Measurements from ENCODE around the gene ARG2.
A peak's percentile ranks its signal among the peaks of the same experiment; 100 is the strongest.

Gene ARG2

DNA sequence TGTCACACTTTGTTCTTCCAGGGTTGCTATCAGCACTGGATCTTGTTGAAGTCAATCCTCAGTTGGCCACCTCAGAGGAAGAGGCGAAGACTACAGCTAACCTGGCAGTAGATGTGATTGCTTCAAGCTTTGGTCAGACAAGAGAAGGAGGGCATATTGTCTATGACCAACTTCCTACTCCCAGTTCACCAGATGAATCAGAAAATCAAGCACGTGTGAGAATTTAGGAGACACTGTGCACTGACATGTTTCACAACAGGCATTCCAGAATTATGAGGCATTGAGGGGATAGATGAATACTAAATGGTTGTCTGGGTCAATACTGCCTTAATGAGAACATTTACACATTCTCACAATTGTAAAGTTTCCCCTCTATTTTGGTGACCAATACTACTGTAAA, 31.0 kb downstream of the ARG2 start:
- Histone ChIP-seq H3K27me3 (replicated peaks; ENCODE audit: control insufficient read depth, insufficient read depth, low read length, poor library complexity, severe bottlenecking) (no peaks in the 10 kb centered on the region), H3K27ac (ENCODE audit: insufficient read depth, low read length, poor library complexity, severe bottlenecking) (no peak overlapping the region), H3K36me3 (ENCODE audit: control insufficient read depth, insufficient read depth, low read length) (peaks cover 58% of the 10 kb centered on the region), H3K9me3 (ENCODE audit: control insufficient read depth, low read length) (no peaks in the 10 kb centered on the region), H3K4me3 (ENCODE audit: insufficient read depth, low read depth, low read length, poor library complexity, severe bottlenecking) (no peak overlapping the region), H3K4me1 (ENCODE audit: control insufficient read depth, insufficient read depth, low read length, poor library complexity, severe bottlenecking) (no peaks in the 10 kb centered on the region)
- DNase-seq: no peak

DNA sequence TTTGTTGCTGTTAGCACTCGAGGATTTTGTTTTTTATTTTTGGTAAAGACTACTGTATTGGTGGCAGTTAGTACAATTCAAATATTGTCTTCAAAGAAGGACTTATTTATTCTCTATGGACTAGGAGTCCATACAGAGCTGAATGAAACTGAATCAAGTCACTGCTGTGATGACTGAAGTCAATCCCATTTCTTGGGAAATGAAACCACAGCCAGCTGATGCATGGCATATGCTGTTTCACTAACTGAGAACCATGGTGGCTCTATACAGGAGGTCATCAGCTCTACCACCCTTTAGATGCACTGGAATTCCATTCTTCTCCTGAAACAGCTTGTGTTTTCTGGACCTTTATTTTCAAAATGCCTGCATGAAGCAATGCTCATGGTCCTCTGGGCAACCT, 32.5 kb downstream of the ARG2 start:
- Histone ChIP-seq H3K4me3 (ENCODE audit: insufficient read depth, low read depth, low read length, poor library complexity, severe bottlenecking) (no peak overlapping the region), H3K27ac (ENCODE audit: insufficient read depth, low read length, poor library complexity, severe bottlenecking) (no peak overlapping the region), H3K9me3 (ENCODE audit: control insufficient read depth, low read length) (no peaks in the 10 kb centered on the region), H3K36me3 (ENCODE audit: control insufficient read depth, insufficient read depth, low read length) (peaks cover 71% of the 10 kb centered on the region), H3K27me3 (replicated peaks; ENCODE audit: control insufficient read depth, insufficient read depth, low read length, poor library complexity, severe bottlenecking) (no peaks in the 10 kb centered on the region), H3K4me1 (ENCODE audit: control insufficient read depth, insufficient read depth, low read length, poor library complexity, severe bottlenecking) (no peaks in the 10 kb centered on the region)
- no peak for DNase-seq

DNA sequence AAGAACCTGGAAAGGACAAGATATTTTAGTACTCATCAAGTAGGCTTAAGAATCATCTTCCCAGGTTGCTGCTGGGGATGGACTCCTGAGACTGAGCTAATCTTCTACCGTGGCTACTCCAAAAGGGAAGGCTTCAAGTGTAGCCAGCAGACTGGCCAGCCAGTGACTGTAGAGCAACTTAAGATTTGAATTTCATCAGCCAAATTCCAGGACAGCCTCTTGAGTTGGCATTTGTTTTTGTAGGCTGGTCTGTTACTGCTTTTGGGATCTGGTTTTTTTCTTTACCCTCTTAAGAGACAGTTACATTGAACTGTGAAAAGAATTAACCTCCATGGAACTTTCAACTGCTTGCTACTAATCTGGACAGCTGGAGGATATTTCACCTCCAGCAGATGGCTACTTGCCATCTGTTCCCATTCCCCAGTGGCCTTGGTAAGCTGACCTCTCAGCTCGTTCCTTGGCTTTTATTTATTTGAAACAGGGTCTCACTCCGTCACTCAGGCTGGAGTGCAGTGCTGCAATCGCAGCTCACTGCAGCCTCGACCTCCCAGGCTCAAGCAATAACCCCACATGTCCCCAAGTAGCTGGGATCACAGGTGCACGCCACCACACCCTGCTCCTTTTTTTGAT, 34.0 kb downstream of the ARG2 start:
- Histone ChIP-seq H3K27ac (ENCODE audit: insufficient read depth, low read length, poor library complexity, severe bottlenecking) (no peak overlapping the region), H3K9me3 (ENCODE audit: control insufficient read depth, low read length) (no peaks in the 10 kb centered on the region)

DNA sequence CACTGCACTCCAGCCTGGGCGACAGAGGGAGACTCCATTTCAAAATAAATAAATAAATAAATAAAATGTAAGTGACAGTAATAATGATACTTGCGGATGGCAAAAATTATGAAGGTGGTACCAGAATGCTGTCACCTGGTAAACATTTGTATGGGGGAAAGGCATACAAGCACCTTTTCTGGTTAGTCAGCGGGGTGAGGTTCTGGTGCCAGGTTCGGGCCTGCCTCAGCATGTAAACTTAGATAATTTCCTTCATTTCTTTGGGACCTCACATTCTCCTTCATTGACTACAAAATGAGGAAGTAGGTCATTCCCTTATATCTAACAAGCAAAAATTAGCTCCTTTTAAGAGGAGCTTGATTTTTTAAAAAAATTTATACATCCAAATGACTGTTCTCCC, 43.9 kb downstream of the ARG2 start:
- Histone ChIP-seq H3K36me3 (ENCODE audit: control insufficient read depth, insufficient read depth, low read length) (peaks cover 4% of the 10 kb centered on the region), H3K4me1 (ENCODE audit: control insufficient read depth, insufficient read depth, low read length, poor library complexity, severe bottlenecking) (peaks cover 5% of the 10 kb centered on the region), H3K4me3 (ENCODE audit: insufficient read depth, low read depth, low read length, poor library complexity, severe bottlenecking) (no peak overlapping the region), H3K9me3 (ENCODE audit: control insufficient read depth, low read length) (no peaks in the 10 kb centered on the region), H3K27me3 (replicated peaks; ENCODE audit: control insufficient read depth, insufficient read depth, low read length, poor library complexity, severe bottlenecking) (no peaks in the 10 kb centered on the region), H3K27ac (ENCODE audit: insufficient read depth, low read length, poor library complexity, severe bottlenecking) (no peak overlapping the region)
- DNase-seq: no peak

More for the DNA sequence above, 34.0 kb downstream of the ARG2 start:
- Histone ChIP-seq H3K27me3 (replicated peaks; ENCODE audit: control insufficient read depth, insufficient read depth, low read length, poor library complexity, severe bottlenecking) (no peaks in the 10 kb centered on the region), H3K4me1 (ENCODE audit: control insufficient read depth, insufficient read depth, low read length, poor library complexity, severe bottlenecking) (no peaks in the 10 kb centered on the region), H3K4me3 (ENCODE audit: insufficient read depth, low read depth, low read length, poor library complexity, severe bottlenecking) (no peak overlapping the region), H3K36me3 (ENCODE audit: control insufficient read depth, insufficient read depth, low read length) (peaks cover 69% of the 10 kb centered on the region)
- no peak for DNase-seq

DNA sequence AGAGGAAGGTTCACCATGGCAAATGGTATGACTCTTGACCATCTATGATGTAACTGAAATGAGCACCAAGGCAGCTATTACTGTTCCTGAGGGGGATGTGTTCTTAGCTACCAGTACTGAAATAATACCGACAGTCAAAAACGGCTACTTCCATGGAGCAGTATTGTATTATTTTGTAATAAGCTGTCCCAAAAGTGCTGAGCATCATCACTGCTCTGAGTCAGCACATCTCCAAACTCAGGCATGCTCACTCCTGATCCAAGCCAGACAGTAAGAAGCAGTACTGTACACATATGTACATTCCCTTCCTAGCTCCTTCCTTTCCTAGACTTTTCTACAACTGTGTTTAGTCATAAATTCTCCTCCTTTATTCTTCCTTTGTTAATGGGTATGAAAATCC, 46.1 kb downstream of the ARG2 start:
- no peak overlapping the region for H3K27ac ChIP-seq (ENCODE audit: insufficient read depth, low read length, poor library complexity, severe bottlenecking)
- no peaks in the 10 kb centered on the region for H3K27me3 ChIP-seq (replicated peaks; ENCODE audit: control insufficient read depth, insufficient read depth, low read length, poor library complexity, severe bottlenecking)
- peaks cover 5% of the 10 kb centered on the region for H3K4me1 ChIP-seq (ENCODE audit: control insufficient read depth, insufficient read depth, low read length, poor library complexity, severe bottlenecking)
- no peaks in the 10 kb centered on the region for H3K9me3 ChIP-seq (ENCODE audit: control insufficient read depth, low read length)
- H3K4me3 ChIP-seq (ENCODE audit: insufficient read depth, low read depth, low read length, poor library complexity, severe bottlenecking): no peak overlapping the region
- no peak for DNase-seq
- H3K36me3 ChIP-seq (ENCODE audit: control insufficient read depth, insufficient read depth, low read length): peaks cover 4% of the 10 kb centered on the region

DNA sequence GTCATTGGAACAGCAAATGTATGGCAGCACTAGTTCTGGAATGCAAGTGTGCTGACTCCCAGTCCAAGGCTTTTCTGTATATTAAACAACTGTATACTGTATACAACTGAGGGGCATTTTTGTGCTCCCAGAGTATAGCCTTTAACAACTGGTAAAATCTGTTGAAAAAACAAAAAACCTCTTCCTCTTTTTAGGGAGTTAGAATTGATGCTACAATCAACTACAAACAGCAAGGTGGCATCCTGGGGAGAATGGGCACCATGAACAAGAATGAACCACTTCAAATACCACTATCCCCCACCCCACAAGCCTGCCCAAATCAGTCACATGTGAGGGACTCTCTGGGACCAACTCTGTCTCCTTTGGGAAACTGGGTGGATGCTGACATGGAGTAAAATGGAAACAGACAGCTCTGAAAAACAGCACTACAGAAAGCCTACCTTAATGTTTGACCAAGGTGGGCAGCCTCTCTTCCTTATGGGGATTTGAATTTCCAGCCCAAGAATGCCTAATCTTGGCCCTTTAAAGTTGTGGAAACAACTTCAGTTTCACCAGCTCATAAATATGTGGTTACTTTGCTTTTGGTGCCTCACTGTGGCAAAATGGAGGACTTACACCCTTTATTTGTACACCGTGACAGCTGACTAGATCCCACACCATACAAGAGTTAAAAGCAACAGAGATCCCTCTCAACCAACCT, 47.2 kb downstream of the ARG2 start:
- Histone ChIP-seq H3K4me1 (ENCODE audit: control insufficient read depth, insufficient read depth, low read length, poor library complexity, severe bottlenecking) (peaks cover 5% of the 10 kb centered on the region), H3K9me3 (ENCODE audit: control insufficient read depth, low read length) (no peaks in the 10 kb centered on the region), H3K4me3 (ENCODE audit: insufficient read depth, low read depth, low read length, poor library complexity, severe bottlenecking) (no peak overlapping the region), H3K27ac (ENCODE audit: insufficient read depth, low read length, poor library complexity, severe bottlenecking) (no peak overlapping the region), H3K36me3 (ENCODE audit: control insufficient read depth, insufficient read depth, low read length) (no peaks in the 10 kb centered on the region), H3K27me3 (replicated peaks; ENCODE audit: control insufficient read depth, insufficient read depth, low read length, poor library complexity, severe bottlenecking) (no peaks in the 10 kb centered on the region)
- DNase-seq: peak in 1 of 3 donors; percentile 11

DNA sequence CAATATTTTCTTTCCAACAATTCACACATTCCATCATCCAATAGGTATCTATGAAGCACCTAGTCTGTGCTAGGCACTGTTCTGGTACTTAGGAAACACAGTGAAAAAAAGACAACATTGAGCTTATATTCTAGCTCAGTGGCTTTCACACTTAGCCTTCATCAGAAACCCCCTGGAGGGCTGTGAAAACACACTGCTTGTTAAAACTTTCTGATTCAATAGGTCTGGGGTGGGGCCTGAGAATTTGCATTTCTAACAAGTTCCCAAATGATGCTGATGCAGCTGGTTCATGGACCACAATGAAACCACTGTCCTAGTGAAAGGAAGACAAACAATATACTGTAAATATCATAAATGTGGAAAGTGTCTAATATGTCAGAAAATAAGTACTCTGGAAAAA, 48.8 kb downstream of the ARG2 start:
- H3K27me3 ChIP-seq (replicated peaks; ENCODE audit: control insufficient read depth, insufficient read depth, low read length, poor library complexity, severe bottlenecking): no peaks in the 10 kb centered on the region
- no peaks in the 10 kb centered on the region for H3K9me3 ChIP-seq (ENCODE audit: control insufficient read depth, low read length)
- H3K27ac ChIP-seq (ENCODE audit: insufficient read depth, low read length, poor library complexity, severe bottlenecking): no peak overlapping the region
- H3K36me3 ChIP-seq (ENCODE audit: control insufficient read depth, insufficient read depth, low read length): no peaks in the 10 kb centered on the region
- DNase-seq: no peak
- H3K4me1 ChIP-seq (ENCODE audit: control insufficient read depth, insufficient read depth, low read length, poor library complexity, severe bottlenecking): peaks cover 15% of the 10 kb centered on the region
- H3K4me3 ChIP-seq (ENCODE audit: insufficient read depth, low read depth, low read length, poor library complexity, severe bottlenecking): no peak overlapping the region

DNA sequence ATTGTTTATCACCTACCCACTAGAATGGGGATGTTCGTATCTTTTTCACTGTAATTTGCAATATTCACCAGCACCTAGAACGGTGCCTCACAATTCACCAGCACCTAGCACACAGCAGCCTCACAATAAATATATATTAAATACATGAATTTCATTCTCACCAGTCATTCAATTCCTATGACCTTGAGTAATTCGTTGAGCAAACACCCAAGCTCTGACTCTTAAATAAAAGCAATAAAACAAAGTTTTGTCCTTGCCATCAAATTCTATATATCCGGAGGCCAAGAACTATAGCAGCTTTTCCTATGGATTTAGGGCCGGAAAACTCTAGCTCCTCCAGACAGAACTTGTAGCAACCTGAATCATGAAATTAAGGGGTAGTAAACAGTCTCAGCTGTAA, 53.7 kb downstream of the ARG2 start:
- Histone ChIP-seq H3K4me3 (ENCODE audit: insufficient read depth, low read depth, low read length, poor library complexity, severe bottlenecking) (peak overlapping the region; percentile 97), H3K27me3 (replicated peaks; ENCODE audit: control insufficient read depth, insufficient read depth, low read length, poor library complexity, severe bottlenecking) (no peaks in the 10 kb centered on the region), H3K27ac (ENCODE audit: insufficient read depth, low read length, poor library complexity, severe bottlenecking) (no peak overlapping the region), H3K4me1 (ENCODE audit: control insufficient read depth, insufficient read depth, low read length, poor library complexity, severe bottlenecking) (peaks cover 20% of the 10 kb centered on the region), H3K9me3 (ENCODE audit: control insufficient read depth, low read length) (no peaks in the 10 kb centered on the region), H3K36me3 (ENCODE audit: control insufficient read depth, insufficient read depth, low read length) (peaks cover 6% of the 10 kb centered on the region)
- no peak for DNase-seq

DNA sequence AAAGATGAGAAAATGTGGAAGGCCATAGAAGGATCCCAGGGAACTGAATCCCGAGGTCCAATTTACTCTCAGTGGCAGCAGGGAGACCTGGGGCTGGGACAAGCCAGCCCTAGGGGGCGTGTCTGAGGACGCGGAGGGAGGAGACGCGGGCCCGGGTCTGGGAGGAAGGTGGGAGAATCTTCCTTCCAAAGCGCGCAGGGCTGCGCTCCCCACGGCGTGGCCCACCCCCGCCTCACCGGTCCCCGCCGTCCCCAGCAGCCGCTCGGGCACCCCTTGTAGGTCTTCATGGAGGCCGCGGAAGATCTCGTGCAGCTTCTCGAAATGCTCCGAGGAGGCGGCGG, 54.4 kb downstream of the ARG2 start:
- H3K27me3 ChIP-seq (replicated peaks; ENCODE audit: control insufficient read depth, insufficient read depth, low read length, poor library complexity, severe bottlenecking): no peaks in the 10 kb centered on the region
- no peaks in the 10 kb centered on the region for H3K9me3 ChIP-seq (ENCODE audit: control insufficient read depth, low read length)
- H3K4me1 ChIP-seq (ENCODE audit: control insufficient read depth, insufficient read depth, low read length, poor library complexity, severe bottlenecking): peaks cover 20% of the 10 kb centered on the region
- peaks cover 12% of the 10 kb centered on the region for H3K36me3 ChIP-seq (ENCODE audit: control insufficient read depth, insufficient read depth, low read length)
- H3K27ac ChIP-seq (ENCODE audit: insufficient read depth, low read length, poor library complexity, severe bottlenecking): peak overlapping the region; percentile 97
- peak overlapping the region; percentile 97 for H3K4me3 ChIP-seq (ENCODE audit: insufficient read depth, low read depth, low read length, poor library complexity, severe bottlenecking)
- DNase-seq: peak; percentile 16 to 52 (median 41)

DNA sequence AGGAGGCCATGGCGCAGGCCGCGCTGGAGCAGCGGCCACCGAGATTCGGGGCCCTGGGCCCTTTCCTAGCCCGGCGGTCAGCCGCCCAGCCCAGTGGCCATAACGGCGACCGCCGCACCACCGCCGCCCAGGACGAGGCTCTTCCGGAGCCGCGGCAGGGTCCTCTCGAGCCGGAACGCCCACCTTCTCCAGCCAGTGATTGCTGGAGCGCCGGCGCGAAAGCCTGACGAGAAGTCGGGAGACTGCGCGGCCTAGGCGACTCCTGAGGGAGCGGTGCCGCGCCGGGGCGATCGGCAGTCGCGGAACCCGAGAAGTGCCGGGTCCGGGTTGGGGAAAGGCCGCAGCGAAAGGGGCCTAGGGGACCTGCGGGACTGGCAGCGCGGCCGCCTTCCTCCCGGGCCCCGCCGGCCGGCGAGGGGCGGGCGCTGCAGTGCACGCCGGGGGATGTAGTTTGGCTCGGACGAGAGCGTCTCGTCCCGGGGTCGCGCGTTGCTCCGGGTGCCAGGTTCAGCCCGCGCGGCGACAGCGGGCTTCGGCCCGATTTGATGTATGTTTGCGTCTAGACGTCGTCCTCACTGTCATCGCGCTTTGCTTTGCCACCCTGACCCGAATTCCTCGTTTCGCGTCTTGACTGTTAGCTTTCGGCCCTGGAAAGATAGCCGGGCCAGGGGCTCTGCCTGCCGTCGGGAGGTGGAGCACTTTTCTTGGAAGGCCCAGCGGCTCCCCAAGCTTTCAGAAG, 54.9 kb downstream of the ARG2 start, which contains the start of gene VTI1B:
VTI1B (minus strand) TSS at position 153 of the 739 bp plus-strand sequence; CDS start at position 10, 143 bp downstream.
- DNase-seq: peak; percentile 40 to 71 (median 61)
- Histone ChIP-seq H3K4me1 (ENCODE audit: control insufficient read depth, insufficient read depth, low read length, poor library complexity, severe bottlenecking) (peaks cover 20% of the 10 kb centered on the region), H3K9me3 (ENCODE audit: control insufficient read depth, low read length) (no peaks in the 10 kb centered on the region), H3K27me3 (replicated peaks; ENCODE audit: control insufficient read depth, insufficient read depth, low read length, poor library complexity, severe bottlenecking) (no peaks in the 10 kb centered on the region), H3K36me3 (ENCODE audit: control insufficient read depth, insufficient read depth, low read length) (peaks cover 12% of the 10 kb centered on the region), H3K4me3 (ENCODE audit: insufficient read depth, low read depth, low read length, poor library complexity, severe bottlenecking) (peak within 1 kb of the TSS; percentile 97), H3K27ac (ENCODE audit: insufficient read depth, low read length, poor library complexity, severe bottlenecking) (peak within 1 kb of the TSS; percentile 97)
